ENCODE results near the gene MRPS27. TPM values are rescaled to one million over a fixed set of nuclear protein-coding genes. Genes with fewer than 3 reads are reported as not detected.

Gene MRPS27
- total and polyA plus RNA-seq, 2 of the 13 experiments (the other 11 are each of a cell fraction or from before 2014, with no cell fraction given): 71.8 to 115 TPM

DNA sequence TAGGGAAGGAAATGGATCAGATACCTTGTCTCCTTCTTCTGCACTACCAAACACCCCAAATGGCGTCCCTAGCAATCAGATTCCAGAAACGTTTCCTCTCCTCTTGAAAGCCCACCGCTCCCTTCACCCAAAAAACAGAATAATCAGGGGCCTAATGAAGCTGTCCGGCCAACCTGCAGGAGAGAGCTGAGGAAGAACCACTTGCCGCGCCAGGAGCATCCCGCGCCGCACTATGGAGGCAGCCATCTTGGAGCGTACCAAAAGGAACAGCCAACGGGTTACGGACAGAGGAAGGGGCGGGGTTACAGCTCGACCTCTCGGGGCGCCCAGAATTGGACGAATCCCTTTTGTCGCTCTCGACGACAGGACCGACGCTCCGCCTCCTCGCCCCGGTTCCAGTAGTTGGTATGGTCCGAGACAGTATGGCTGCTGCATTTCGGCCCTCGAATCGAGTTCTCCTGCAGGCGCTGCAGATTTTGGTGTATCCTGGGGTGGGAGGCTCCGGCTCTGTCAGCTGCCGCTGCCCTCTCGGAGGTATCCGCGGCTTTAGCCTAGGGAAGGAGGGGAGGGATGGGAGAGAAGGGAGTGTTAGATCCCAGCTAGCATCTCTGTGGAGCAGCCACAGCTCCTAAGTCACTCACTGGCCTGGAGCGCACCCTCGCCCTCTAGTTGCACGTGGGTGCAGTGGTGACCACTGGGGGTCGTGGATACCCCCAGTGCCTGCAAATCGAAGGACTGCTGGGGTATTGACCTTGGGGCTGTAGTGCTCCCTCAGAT is at the start of gene MRPS27, which contains the start of gene PTCD2 (continued):
- TF ChIP-seq ZNF781 (CRISPR knock-in tag; IDR thresholded peaks at IDR 0.05; ENCODE audit: borderline replicate concordance, not compliant biosample characterization) (no peak), ZNF557 (CRISPR knock-in tag; IDR thresholded peaks at IDR 0.05) (no peak), ZFP36L1 (CRISPR knock-in tag; IDR thresholded peaks at IDR 0.05) (peak; percentile 46; the same call in 1 of the 2 replicates), ZNF160 (CRISPR knock-in tag; IDR thresholded peaks at IDR 0.05) (peak; percentile 6; the same call in 1 of the 2 replicates), SP4 (CRISPR knock-in tag; IDR thresholded peaks at IDR 0.05) (peak; percentile 96), ARID2 (CRISPR knock-in tag; IDR thresholded peaks at IDR 0.05; ENCODE audit: borderline replicate concordance) (no peak), ZNF841 (CRISPR knock-in tag; IDR thresholded peaks at IDR 0.05; ENCODE audit: borderline replicate concordance) (no peak), ISX (CRISPR knock-in tag; conservative IDR thresholded peaks at IDR 0.05) (no peak), CEBPB (IDR thresholded peaks at IDR 0.05; ENCODE audit: borderline replicate concordance, low read depth, low read length) (no peak), PAX8 (CRISPR knock-in tag; IDR thresholded peaks at IDR 0.05; ENCODE audit: borderline replicate concordance) (no peak), HNRNPL (IDR thresholded peaks at IDR 0.05; ENCODE audit: low read depth, low read length) (0 out of 2 replicates have a peak, but pooled peaks have one; percentile 14), HMGA1 (CRISPR knock-in tag; conservative IDR thresholded peaks at IDR 0.05) (no peak), MBNL3 (CRISPR knock-in tag; conservative IDR thresholded peaks at IDR 0.05) (no peak), ZNF672 (CRISPR knock-in tag; IDR thresholded peaks at IDR 0.05) (no peak), ONECUT2 (CRISPR knock-in tag; IDR thresholded peaks at IDR 0.05) (no peak), WIZ (CRISPR knock-in tag; IDR thresholded peaks at IDR 0.05) (no peak), SMAD1 (CRISPR knock-in tag; IDR thresholded peaks at IDR 0.05; ENCODE audit: borderline replicate concordance, low read depth) (no peak), ZNF24 (IDR thresholded peaks at IDR 0.05) (no peak), RARG (CRISPR knock-in tag; IDR thresholded peaks at IDR 0.05; ENCODE audit: low read depth) (no peak; the same call in 1 of the 2 replicates), ZNF451 (CRISPR knock-in tag; IDR thresholded peaks at IDR 0.05) (no peak), ZSCAN12 (CRISPR knock-in tag; IDR thresholded peaks at IDR 0.05) (no peak)
- TF ChIP-seq, protein P1, sequence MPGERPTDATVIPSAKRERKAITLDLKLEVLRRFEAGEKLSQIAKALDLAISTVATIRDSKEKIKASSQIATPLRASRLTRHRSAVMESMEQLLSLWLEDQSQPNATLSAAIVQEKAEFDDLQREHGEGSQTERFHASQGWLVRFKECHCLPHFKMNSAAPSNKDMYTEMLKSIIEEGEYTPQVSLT (CRISPR knock-in tag; IDR thresholded peaks at IDR 0.05; ENCODE audit: borderline replicate concordance, low read depth): no peak
- TF ChIP-seq, protein P2, sequence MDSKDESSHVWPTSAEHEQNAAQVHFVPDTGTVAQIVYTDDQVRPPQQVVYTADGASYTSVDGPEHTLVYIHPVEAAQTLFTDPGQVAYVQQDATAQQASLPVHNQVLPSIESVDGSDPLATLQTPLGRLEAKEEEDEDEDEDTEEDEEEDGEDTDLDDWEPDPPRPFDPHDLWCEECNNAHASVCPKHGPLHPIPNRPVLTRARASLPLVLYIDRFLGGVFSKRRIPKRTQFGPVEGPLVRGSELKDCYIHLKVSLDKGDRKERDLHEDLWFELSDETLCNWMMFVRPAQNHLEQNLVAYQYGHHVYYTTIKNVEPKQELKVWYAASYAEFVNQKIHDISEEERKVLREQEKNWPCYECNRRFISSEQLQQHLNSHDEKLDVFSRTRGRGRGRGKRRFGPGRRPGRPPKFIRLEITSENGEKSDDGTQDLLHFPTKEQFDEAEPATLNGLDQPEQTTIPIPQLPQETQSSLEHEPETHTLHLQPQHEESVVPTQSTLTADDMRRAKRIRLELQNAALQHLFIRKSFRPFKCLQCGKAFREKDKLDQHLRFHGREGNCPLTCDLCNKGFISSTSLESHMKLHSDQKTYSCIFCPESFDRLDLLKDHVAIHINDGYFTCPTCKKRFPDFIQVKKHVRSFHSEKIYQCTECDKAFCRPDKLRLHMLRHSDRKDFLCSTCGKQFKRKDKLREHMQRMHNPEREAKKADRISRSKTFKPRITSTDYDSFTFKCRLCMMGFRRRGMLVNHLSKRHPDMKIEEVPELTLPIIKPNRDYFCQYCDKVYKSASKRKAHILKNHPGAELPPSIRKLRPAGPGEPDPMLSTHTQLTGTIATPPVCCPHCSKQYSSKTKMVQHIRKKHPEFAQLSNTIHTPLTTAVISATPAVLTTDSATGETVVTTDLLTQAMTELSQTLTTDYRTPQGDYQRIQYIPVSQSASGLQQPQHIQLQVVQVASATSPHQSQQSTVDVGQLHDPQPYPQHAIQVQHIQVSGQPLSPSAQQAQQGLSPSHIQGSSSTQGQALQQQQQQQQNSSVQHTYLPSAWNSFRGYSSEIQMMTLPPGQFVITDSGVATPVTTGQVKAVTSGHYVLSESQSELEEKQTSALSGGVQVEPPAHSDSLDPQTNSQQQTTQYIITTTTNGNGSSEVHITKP (CRISPR knock-in tag; IDR thresholded peaks at IDR 0.05; ENCODE audit: low read depth): peak; percentile 100
- TF ChIP-seq, protein P3, sequence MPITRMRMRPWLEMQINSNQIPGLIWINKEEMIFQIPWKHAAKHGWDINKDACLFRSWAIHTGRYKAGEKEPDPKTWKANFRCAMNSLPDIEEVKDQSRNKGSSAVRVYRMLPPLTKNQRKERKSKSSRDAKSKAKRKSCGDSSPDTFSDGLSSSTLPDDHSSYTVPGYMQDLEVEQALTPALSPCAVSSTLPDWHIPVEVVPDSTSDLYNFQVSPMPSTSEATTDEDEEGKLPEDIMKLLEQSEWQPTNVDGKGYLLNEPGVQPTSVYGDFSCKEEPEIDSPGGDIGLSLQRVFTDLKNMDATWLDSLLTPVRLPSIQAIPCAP (CRISPR knock-in tag; IDR thresholded peaks at IDR 0.05; ENCODE audit: low read depth): no peak; the same call in 1 of the 2 replicates
- TF ChIP-seq, protein P4, sequence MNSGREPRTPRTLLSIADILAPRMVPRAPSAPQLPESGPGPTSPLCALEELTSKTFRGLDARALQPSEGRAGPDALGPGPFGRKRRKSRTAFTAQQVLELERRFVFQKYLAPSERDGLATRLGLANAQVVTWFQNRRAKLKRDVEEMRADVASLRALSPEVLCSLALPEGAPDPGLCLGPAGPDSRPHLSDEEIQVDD (CRISPR knock-in tag; IDR thresholded peaks at IDR 0.05; ENCODE audit: borderline replicate concordance): no peak; the same call in 1 of the 2 replicates

Measured in HepG2 (cell line).